K562 treated with DMSO at 1 percent for 24 hours (cell line): ENCODE measurements around the gene ATP11A. TPM values are rescaled to one million over a fixed set of nuclear protein-coding genes. Genes with fewer than 3 reads are reported as not detected.

ENCODE experiments used
- total RNA-seq: library from RNA; unstranded; fragments of 300-600 nt; gene quantifications from 2 replicates; pipeline ENCODE4 v1.2.3, GENCODE V29; 2022; ENCODE audit warnings: low read depth; ENCODE audit not compliant: insufficient read depth

ATP11A gene
- 15.6 TPM in 2 replicates for total RNA-seq

DNA sequence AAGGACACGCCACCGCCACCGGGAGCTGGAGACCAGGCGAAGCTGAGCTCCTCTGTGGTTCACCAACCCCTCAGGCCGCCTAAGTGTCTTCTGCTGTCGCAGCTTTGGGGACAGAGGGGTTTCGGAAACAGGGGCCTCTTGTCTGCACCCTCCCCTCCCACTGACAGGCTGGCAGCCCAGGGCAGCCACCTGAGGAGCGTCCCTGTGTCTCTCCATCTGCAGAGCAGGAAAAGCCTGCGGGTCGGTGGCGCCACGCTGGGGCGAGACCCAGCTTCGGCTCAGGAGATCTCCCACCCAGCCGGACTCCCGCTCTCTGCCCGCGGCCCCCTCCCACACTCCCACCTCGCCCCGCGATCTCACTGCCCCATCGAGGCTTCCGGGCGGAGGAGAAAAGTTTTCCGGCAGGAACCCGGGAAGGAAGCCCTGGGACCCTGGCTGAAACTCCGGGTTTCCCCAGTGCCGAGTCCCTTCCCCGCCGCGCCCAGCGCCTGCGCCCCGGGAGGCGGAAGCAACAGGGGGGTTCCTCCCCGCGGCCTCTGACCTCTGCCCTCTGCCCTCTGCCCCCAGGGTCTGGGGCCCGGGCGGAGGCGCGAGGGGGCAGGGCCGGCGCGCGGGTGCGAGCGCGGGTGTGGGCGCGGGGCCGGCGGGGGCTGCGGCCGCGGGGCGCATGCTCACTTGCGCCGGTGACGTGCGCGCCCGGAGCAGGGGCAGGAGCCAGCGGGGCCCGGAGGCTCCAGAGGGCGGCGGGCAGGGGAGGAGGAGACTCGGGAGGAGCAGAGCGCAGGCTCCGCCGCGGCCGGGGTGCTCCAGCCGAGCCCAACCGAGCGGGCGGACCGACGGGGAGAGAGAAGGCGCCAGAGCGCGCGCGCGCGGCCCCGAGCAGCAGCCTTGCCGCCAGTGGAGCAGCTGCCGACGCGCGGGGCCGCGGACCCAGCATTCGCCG lies at the start of gene ATP11A:
Gene ATP11A (plus strand): TSS at position 736 of the 943 bp plus-strand sequence. CDS start 379 bp downstream, outside the sequence.

Other genes starting within 250 kb of the ATP11A start
- 18.3 and 19.1 TPM in 2 replicates for gene TUBGCP3, start 101.9 kb upstream of the ATP11A start, total RNA-seq